MM.1S (cell line): ENCODE results near the gene MYRF.

Source experiments
- DNase-seq: peaks from one replicate; pipeline ENCODE4 v3.0.0-alpha.2; 2015
- H2AFZ ChIP-seq: fragments of 300-600 bp; sonication (generic); 2 replicates; pipeline ENCODE4 v1.6.0; 2016; ENCODE audit warnings: antibody characterized with exemption, low read length
- H3F3A ChIP-seq: fragments of 300-600 bp; sonication (generic); 2 replicates; pipeline ENCODE4 v1.6.1; 2016; ENCODE audit warnings: mild to moderate bottlenecking, antibody characterized with exemption, low read length, moderate library complexity, mixed read lengths; ENCODE audit not compliant: insufficient read depth
- H3K27ac ChIP-seq: fragments of 300-600 bp; sonication (generic); 2 replicates; pipeline ENCODE4 v1.5.1; 2016; ENCODE audit warnings: mild to moderate bottlenecking, low read length
- H3K27me3 ChIP-seq: fragments of 300-600 bp; sonication (generic); replicated peaks from 2 replicates; pipeline ENCODE4 v1.6.0; 2016; ENCODE audit warnings: low read length; ENCODE audit not compliant: insufficient read depth
- H3K36me3 ChIP-seq: fragments of 300-600 bp; sonication (generic); replicated peaks from 2 replicates; pipeline ENCODE4 v1.6.1; 2016; ENCODE audit warnings: mild to moderate bottlenecking, low read length, mixed read lengths; ENCODE audit not compliant: insufficient read depth
- H3K4me1 ChIP-seq: fragments of 300-600 bp; sonication (generic); 2 replicates; pipeline ENCODE4 v1.6.1; 2016; ENCODE audit warnings: low read length, mixed read lengths
- H3K4me2 ChIP-seq: fragments of 300-600 bp; sonication (generic); 2 replicates; pipeline ENCODE4 v1.6.0; 2016; ENCODE audit warnings: low read depth, low read length
- H3K4me3 ChIP-seq: fragments of 300-600 bp; sonication (generic); 2 replicates; pipeline ENCODE4 v1.5.1; 2016; ENCODE audit warnings: low read length, mixed read lengths
- H3K79me2 ChIP-seq: fragments of 300-600 bp; sonication (generic); 2 replicates; pipeline ENCODE4 v1.6.1; 2016; ENCODE audit warnings: mixed run types, low read length, mixed read lengths
- H3K9ac ChIP-seq: fragments of 300-600 bp; sonication (generic); 2 replicates; pipeline ENCODE4 v1.6.1; 2016; ENCODE audit warnings: low read length, mixed read lengths
- H3K9me2 ChIP-seq: fragments of 300-600 bp; sonication (generic); replicated peaks from 2 replicates; pipeline ENCODE4 v1.6.1; 2016; ENCODE audit warnings: mild to moderate bottlenecking, low read length, mixed read lengths; ENCODE audit not compliant: insufficient read depth
- H3K9me3 ChIP-seq: fragments of 300-600 bp; sonication (generic); replicated peaks from 2 replicates; pipeline ENCODE4 v1.6.1; 2016; ENCODE audit warnings: mild to moderate bottlenecking, low read length, mixed read lengths; ENCODE audit not compliant: insufficient read depth
- H4K20me1 ChIP-seq: fragments of 300-600 bp; sonication (generic); 2 replicates; pipeline ENCODE4 v1.6.1; 2016; ENCODE audit warnings: mild to moderate bottlenecking, low read length, moderate library complexity, mixed read lengths; ENCODE audit not compliant: insufficient read depth
- CTCF ChIP-seq: fragments of 300-600 bp; sonication (generic); IDR thresholded peaks from 2 replicates; pipeline ENCODE4 v1.5.1; 2016; ENCODE audit warnings: antibody characterized with exemption, low read length, mixed read lengths
- EZH2 ChIP-seq: fragments of 300-600 bp; sonication (generic); optimal IDR thresholded peaks from 2 replicates; pipeline ENCODE3; 2017; ENCODE audit warnings: low read depth, mild to moderate bottlenecking, antibody characterized with exemption, low read length, mixed read lengths
- EZH2phosphoT487 ChIP-seq: fragments of 300-600 bp; sonication (generic); IDR thresholded peaks from 2 replicates; pipeline ENCODE4 v1.6.1; 2018; ENCODE audit warnings: antibody characterized with exemption, low read length

Gene MYRF

DNA sequence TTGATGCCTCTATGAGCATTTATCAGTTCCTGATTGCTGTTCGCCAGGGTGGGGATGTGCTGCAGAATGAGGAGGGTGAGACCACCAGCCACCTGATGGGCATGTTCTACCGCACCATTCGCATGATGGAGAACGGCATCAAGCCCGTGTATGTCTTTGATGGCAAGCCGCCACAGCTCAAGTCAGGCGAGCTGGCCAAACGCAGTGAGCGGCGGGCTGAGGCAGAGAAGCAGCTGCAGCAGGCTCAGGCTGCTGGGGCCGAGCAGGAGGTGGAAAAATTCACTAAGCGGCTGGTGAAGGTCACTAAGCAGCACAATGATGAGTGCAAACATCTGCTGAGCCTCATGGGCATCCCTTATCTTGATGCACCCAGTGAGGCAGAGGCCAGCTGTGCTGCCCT lies 43.0 kb downstream of the MYRF start:
- H4K20me1 ChIP-seq, result peaks cover 26% of the 10 kb centered on the region
- no peak for DNase-seq

GRCh38 chr11:61795876-61796526 lies 43.6 kb downstream of the MYRF start:
- H3K4me1 ChIP-seq, result no peaks in the 10 kb centered on the region; the same call in 1 of the 2 replicates
- peaks cover 12% of the 10 kb centered on the region; the same call in 1 of the 2 replicates for H3F3A ChIP-seq
- H3K4me2 ChIP-seq, result no peak overlapping the region
- H2AFZ ChIP-seq, result no peak overlapping the region
- H3K9me3 ChIP-seq, result no peaks in the 10 kb centered on the region
- no peak for DNase-seq
- H3K9me2 ChIP-seq, result no peaks in the 10 kb centered on the region
- no peaks in the 10 kb centered on the region for H3K27me3 ChIP-seq
- no peak for TF ChIP-seq EZH2phosphoT487
- TF ChIP-seq EZH2, result no peak
- no peak for TF ChIP-seq CTCF
- H3K9ac ChIP-seq, result no peak overlapping the region
- no peak overlapping the region for H3K27ac ChIP-seq
- H3K4me3 ChIP-seq, result no peak overlapping the region
- H4K20me1 ChIP-seq, result peaks cover 26% of the 10 kb centered on the region
- H3K36me3 ChIP-seq, result peaks cover 7% of the 10 kb centered on the region; the same call in 1 of the 2 replicates
- peaks cover 97% of the 10 kb centered on the region for H3K79me2 ChIP-seq

More for the DNA sequence above, 43.0 kb downstream of the MYRF start:
- H3K4me3 ChIP-seq, result no peak overlapping the region
- H3K9me3 ChIP-seq, result no peaks in the 10 kb centered on the region
- H2AFZ ChIP-seq, result no peak overlapping the region
- H3K9me2 ChIP-seq, result no peaks in the 10 kb centered on the region
- no peak overlapping the region for H3K9ac ChIP-seq
- peaks cover 7% of the 10 kb centered on the region; the same call in 1 of the 2 replicates for H3K36me3 ChIP-seq
- peaks cover 97% of the 10 kb centered on the region for H3K79me2 ChIP-seq
- TF ChIP-seq EZH2 (no peak), CTCF (no peak), EZH2phosphoT487 (no peak)
- H3K27ac ChIP-seq, result no peak overlapping the region
- peaks cover 9% of the 10 kb centered on the region; the same call in 1 of the 2 replicates for H3F3A ChIP-seq
- H3K4me2 ChIP-seq, result no peak overlapping the region
- H3K27me3 ChIP-seq, result no peaks in the 10 kb centered on the region
- no peaks in the 10 kb centered on the region; the same call in 1 of the 2 replicates for H3K4me1 ChIP-seq

DNA sequence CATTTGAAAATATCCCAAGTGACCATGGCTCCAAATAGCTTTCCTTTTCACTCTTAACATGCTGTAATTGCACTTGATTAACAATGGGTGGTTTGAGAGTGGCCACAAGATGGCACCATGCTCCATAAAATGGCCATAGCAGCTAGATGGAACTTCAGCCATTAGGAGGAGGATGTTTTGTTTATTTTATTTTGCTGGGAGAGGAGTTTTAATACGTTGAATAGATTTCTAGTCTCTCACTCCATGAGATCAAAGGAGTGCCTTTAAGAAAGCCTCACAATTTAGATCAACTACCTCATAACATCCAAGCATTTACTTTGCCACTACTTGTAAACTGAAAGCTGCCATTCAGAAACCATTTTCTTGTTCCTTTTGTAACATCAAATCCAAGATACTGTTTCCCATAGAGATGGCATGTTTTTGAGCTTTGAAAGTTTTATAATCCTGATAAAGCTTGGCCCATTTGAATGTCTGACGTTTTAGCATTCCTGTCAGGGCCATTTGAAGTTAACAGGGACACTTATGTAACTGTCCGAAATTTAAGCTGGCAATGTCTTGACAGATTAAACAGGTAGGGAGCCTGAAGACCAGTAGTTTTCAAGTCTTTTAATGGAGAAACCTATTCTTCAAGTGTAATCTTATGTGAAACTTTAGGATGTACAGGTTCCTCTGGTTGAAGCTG lies 45.0 kb downstream of the MYRF start:
- H4K20me1 ChIP-seq, result peaks cover 26% of the 10 kb centered on the region
- H3F3A ChIP-seq, result peaks cover 12% of the 10 kb centered on the region; the same call in 1 of the 2 replicates
- H3K4me1 ChIP-seq, result no peaks in the 10 kb centered on the region
- no peak overlapping the region for H3K4me2 ChIP-seq
- H2AFZ ChIP-seq, result no peak overlapping the region
- H3K27ac ChIP-seq, result no peak overlapping the region
- no peaks in the 10 kb centered on the region for H3K9me2 ChIP-seq
- H3K4me3 ChIP-seq, result no peak overlapping the region
- H3K9ac ChIP-seq, result no peak overlapping the region
- DNase-seq, result peak; percentile 74
- peaks cover 7% of the 10 kb centered on the region; the same call in 1 of the 2 replicates for H3K36me3 ChIP-seq
- no peaks in the 10 kb centered on the region for H3K27me3 ChIP-seq
- TF ChIP-seq EZH2 (no peak), CTCF (peak; percentile 88), EZH2phosphoT487 (no peak)
- no peaks in the 10 kb centered on the region for H3K9me3 ChIP-seq
- peaks cover 94% of the 10 kb centered on the region for H3K79me2 ChIP-seq
